ENCODE results near the gene DHRS2. TPM values are rescaled to one million over a fixed set of nuclear protein-coding genes. Genes with fewer than 3 reads are reported as not detected.

Gene DHRS2
- total RNA-seq, 2 donors from 2014 or later: 1.3 to 3.3 TPM

GRCh38 chr14:23603103-23603502, 33.1 kb upstream of the DHRS2 start:
- Histone ChIP-seq H3K9me3 (no peaks in the 10 kb centered on the region), H3K27me3 (no peaks in the 10 kb centered on the region), H3K4me3 (no peak overlapping the region), H3K36me3 (replicated peaks in 1 of 2; ENCODE audit: insufficient read depth in 1 of 2, low read depth in 2 of 2) (no peaks in the 10 kb centered on the region), H3K4me1 (peaks cover 54% of the 10 kb centered on the region), H3K27ac (no peak overlapping the region)
- intact Hi-C loops (cut with DNase I): no loop called here
- no peak for DNase-seq
- TF ChIP-seq POLR2A (IDR thresholded peaks at IDR 0.05) (no peak), CTCF (IDR thresholded peaks at IDR 0.05) (no peak)
- ATAC-seq: no peak
- 89 to 93% methylated on average over 2 of the region's 2 CpGs for WGBS, 2 donors

- ATAC-seq: no peak
- Histone ChIP-seq H3K27me3 (no peaks in the 10 kb centered on the region), H3K4me1 (peaks cover 65% of the 10 kb centered on the region), H3K9me3 (no peaks in the 10 kb centered on the region), H3K4me3 (no peak overlapping the region), H3K27ac (no peak overlapping the region), H3K36me3 (replicated peaks in 1 of 2; ENCODE audit: insufficient read depth in 1 of 2, low read depth in 2 of 2) (no peaks in the 10 kb centered on the region)
- WGBS, 2 donors: 51 to 73% methylated on average over 2 of the region's 2 CpGs
- DNase-seq: no peak
- intact Hi-C loops (cut with DNase I): no loop called here
- no peak for TF ChIP-seq POLR2A (IDR thresholded peaks at IDR 0.05)
- no peak for TF ChIP-seq CTCF (IDR thresholded peaks at IDR 0.05)
Measured at GRCh38 chr14:23604148-23604547, 32.0 kb upstream of the DHRS2 start.

DNA sequence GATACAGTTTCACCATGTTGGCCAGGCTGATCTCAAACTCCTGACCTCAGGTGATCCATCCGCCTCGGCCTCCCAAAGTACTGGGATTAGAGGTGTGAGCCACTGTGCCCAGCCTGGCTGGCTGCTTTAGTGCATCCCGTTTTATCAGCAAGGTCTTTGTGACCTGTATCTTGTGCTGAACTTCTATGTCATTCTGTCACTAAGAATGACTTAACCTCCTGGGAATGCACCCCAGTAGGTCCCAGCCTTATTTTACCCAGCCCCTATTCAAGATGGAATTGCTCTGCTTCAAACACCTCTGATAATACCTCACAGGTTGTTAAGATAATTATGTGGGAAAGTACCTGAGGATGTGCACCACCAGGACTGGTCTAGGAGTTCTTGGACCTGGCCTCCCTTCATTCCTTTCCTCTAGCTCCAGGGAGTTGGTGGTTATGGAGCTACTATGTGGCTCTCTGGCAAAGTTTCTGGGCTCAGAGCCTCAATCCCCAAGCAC, 31.4 kb upstream of the DHRS2 start:
- no peak for ATAC-seq
- intact Hi-C loops (cut with DNase I): no loop called here
- Histone ChIP-seq H3K4me1 (peaks cover 70% of the 10 kb centered on the region), H3K9me3 (no peaks in the 10 kb centered on the region), H3K27me3 (no peaks in the 10 kb centered on the region), H3K36me3 (replicated peaks in 1 of 2; ENCODE audit: insufficient read depth in 1 of 2, low read depth in 2 of 2) (no peaks in the 10 kb centered on the region), H3K27ac (no peak overlapping the region), H3K4me3 (no peak overlapping the region)
- no peak for TF ChIP-seq POLR2A (IDR thresholded peaks at IDR 0.05)
- DNase-seq: no peak
- WGBS, 2 donors: 74 to 75% methylated on average over 3 of the region's 3 CpGs

- H3K27me3 ChIP-seq: no peaks in the 10 kb centered on the region
- no peaks in the 10 kb centered on the region for H3K36me3 ChIP-seq (replicated peaks in 1 of 2; ENCODE audit: insufficient read depth in 1 of 2, low read depth in 2 of 2)
- ATAC-seq (no peak), DNase-seq (no peak)
- no peak overlapping the region for H3K4me3 ChIP-seq
- intact Hi-C loops (cut with DNase I): no loop called here
- 61 to 66% methylated on average over 6 of the region's 6 CpGs for WGBS, 2 donors
- no peaks in the 10 kb centered on the region for H3K9me3 ChIP-seq
- peaks cover 84% of the 10 kb centered on the region for H3K4me1 ChIP-seq
- no peak for TF ChIP-seq POLR2A (IDR thresholded peaks at IDR 0.05)
- TF ChIP-seq CTCF (IDR thresholded peaks at IDR 0.05): no peak
- peak overlapping the region in 2 of 4 donors; percentile 39 to 41 for H3K27ac ChIP-seq
Measured at GRCh38 chr14:23605931-23606585, 30.1 kb upstream of the DHRS2 start.

GRCh38 chr14:23608454-23608853, 27.7 kb upstream of the DHRS2 start:
- peak; percentile 89 to 95 (median 92) for DNase-seq
- Histone ChIP-seq H3K9me3 (no peaks in the 10 kb centered on the region), H3K4me1 (peaks cover 87% of the 10 kb centered on the region), H3K27me3 (no peaks in the 10 kb centered on the region), H3K27ac (peak overlapping the region; percentile 47 to 91 (median 75)), H3K36me3 (replicated peaks in 1 of 2; ENCODE audit: insufficient read depth in 1 of 2, low read depth in 2 of 2) (no peaks in the 10 kb centered on the region), H3K4me3 (no peak overlapping the region)
- intact Hi-C loops (cut with DNase I): no loop called here
- TF ChIP-seq CTCF (IDR thresholded peaks at IDR 0.05): no peak
- TF ChIP-seq POLR2A (IDR thresholded peaks at IDR 0.05): no peak
- peak; percentile 87 for ATAC-seq
- WGBS, 2 donors: 0% methylated on average over 1 of the region's 1 CpG
